Loucy (cell line): ENCODE results near the gene TM2D1.

Experiments used
- H2AFZ ChIP-seq: fragments of 200-600 bp; sonication (generic); 2 replicates; pipeline ENCODE4 v1.6.0; 2016; ENCODE audit warnings: antibody characterized with exemption, mild to moderate bottlenecking, low read length, moderate library complexity
- H3F3A ChIP-seq: fragments of 200-600 bp; 2 replicates; pipeline ENCODE4 v1.6.0; 2016; ENCODE audit warnings: antibody characterized with exemption, low read depth, mild to moderate bottlenecking
- H3K27me3 ChIP-seq: fragments of 200-600 bp; sonication (generic); 2 replicates; pipeline ENCODE4 v1.6.1; 2014; ENCODE audit warnings: low read length, mild to moderate bottlenecking; ENCODE audit not compliant: insufficient read depth, poor library complexity, severe bottlenecking
- H3K36me3 ChIP-seq: fragments of 200-600 bp; sonication (generic); 2 replicates; pipeline ENCODE4 v1.6.1; 2016; ENCODE audit warnings: low read length; ENCODE audit not compliant: insufficient read depth
- H3K4me1 ChIP-seq: fragments of 200-600 bp; sonication (generic); 2 replicates; pipeline ENCODE4 v1.5.1; 2014; ENCODE audit warnings: low read length, mild to moderate bottlenecking; ENCODE audit not compliant: insufficient read depth, poor library complexity, severe bottlenecking
- H3K4me2 ChIP-seq: fragments of 200-600 bp; sonication (generic); 2 replicates; pipeline ENCODE4 v1.6.0; 2014; ENCODE audit warnings: antibody characterized with exemption, low read length, low read depth, mild to moderate bottlenecking; ENCODE audit not compliant: poor library complexity, severe bottlenecking
- H3K4me3 ChIP-seq: fragments of 200-600 bp; sonication (generic); 2 replicates; pipeline ENCODE4 v1.5.1; 2014; ENCODE audit warnings: low read length, mild to moderate bottlenecking, mixed read lengths; ENCODE audit not compliant: poor library complexity, severe bottlenecking
- H3K79me2 ChIP-seq: fragments of 200-600 bp; sonication (generic); 2 replicates; pipeline ENCODE4 v1.6.1; 2014; ENCODE audit warnings: low read length; ENCODE audit not compliant: insufficient read depth
- H3K9ac ChIP-seq: fragments of 200-600 bp; sonication (generic); 2 replicates; pipeline ENCODE4 v1.6.0; 2014; ENCODE audit warnings: mild to moderate bottlenecking, low read depth, low read length, moderate library complexity; ENCODE audit not compliant: poor library complexity, severe bottlenecking
- H3K9me2 ChIP-seq: fragments of 200-600 bp; sonication (generic); replicated peaks from 2 replicates; pipeline ENCODE4 v1.6.1; 2016; ENCODE audit warnings: low read depth, low read length, mixed read lengths
- H3K9me3 ChIP-seq: fragments of 200-600 bp; sonication (generic); 2 replicates; pipeline ENCODE4 v1.6.1; 2014; ENCODE audit warnings: mild to moderate bottlenecking, antibody characterized with exemption, low read length, low read depth; ENCODE audit not compliant: insufficient read depth
- H4K20me1 ChIP-seq: fragments of 200-600 bp; sonication (generic); 2 replicates; pipeline ENCODE4 v1.6.0; 2014; ENCODE audit warnings: antibody characterized with exemption, low read length, mild to moderate bottlenecking; ENCODE audit not compliant: insufficient read depth, poor library complexity, severe bottlenecking
- EZH2phosphoT487 ChIP-seq: fragments of 200-600 bp; IDR thresholded peaks from 2 replicates; pipeline ENCODE4 v1.6.1; 2018; ENCODE audit warnings: antibody characterized with exemption, mild to moderate bottlenecking, moderate library complexity, borderline replicate concordance
- TF ChIP-seq, protein P1 (sequence below): fragments of 200-600 bp; sonication (generic); conservative IDR thresholded peaks from 2 replicates; pipeline ENCODE4 v1.5.1; 2014; ENCODE audit warnings: mild to moderate bottlenecking, antibody characterized with exemption, low read length

TM2D1 gene

GRCh38 chr1:61756773-61757172 lies 31.8 kb upstream of the TM2D1 start:
- no peak overlapping the region for H3K4me2 ChIP-seq
- no peaks in the 10 kb centered on the region for H3K79me2 ChIP-seq
- no peaks in the 10 kb centered on the region for H3K9me2 ChIP-seq

DNA sequence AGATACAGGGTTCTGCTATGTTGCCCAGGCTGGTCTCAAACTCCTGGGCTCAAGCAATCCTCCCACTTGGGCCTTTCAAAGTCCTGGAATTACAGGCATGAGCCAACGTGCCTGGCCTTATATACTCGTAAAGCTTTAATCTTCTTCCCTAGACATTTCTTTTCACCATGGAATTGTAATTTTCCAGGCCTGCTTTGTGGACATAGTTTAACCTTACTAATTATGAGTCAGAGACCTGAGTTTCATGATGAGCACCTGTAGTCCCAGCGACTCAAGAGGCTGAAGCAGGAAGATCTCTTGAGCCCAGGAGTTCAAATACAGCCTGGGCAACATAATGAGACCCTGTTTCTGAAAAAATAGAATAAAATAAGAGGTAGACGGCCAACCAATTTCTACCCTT lies 29.6 kb upstream of the TM2D1 start:
- no peaks in the 10 kb centered on the region for H3K9me2 ChIP-seq
- no peaks in the 10 kb centered on the region for H3K79me2 ChIP-seq
- no peaks in the 10 kb centered on the region for H3K27me3 ChIP-seq
- no peak overlapping the region for H3K9ac ChIP-seq
- no peak overlapping the region for H2AFZ ChIP-seq
- no peaks in the 10 kb centered on the region for H3K4me1 ChIP-seq
- no peaks in the 10 kb centered on the region for H3F3A ChIP-seq
- TF ChIP-seq, protein P1, sequence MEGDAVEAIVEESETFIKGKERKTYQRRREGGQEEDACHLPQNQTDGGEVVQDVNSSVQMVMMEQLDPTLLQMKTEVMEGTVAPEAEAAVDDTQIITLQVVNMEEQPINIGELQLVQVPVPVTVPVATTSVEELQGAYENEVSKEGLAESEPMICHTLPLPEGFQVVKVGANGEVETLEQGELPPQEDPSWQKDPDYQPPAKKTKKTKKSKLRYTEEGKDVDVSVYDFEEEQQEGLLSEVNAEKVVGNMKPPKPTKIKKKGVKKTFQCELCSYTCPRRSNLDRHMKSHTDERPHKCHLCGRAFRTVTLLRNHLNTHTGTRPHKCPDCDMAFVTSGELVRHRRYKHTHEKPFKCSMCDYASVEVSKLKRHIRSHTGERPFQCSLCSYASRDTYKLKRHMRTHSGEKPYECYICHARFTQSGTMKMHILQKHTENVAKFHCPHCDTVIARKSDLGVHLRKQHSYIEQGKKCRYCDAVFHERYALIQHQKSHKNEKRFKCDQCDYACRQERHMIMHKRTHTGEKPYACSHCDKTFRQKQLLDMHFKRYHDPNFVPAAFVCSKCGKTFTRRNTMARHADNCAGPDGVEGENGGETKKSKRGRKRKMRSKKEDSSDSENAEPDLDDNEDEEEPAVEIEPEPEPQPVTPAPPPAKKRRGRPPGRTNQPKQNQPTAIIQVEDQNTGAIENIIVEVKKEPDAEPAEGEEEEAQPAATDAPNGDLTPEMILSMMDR: no peak
- TF ChIP-seq EZH2phosphoT487: no peak
- no peaks in the 10 kb centered on the region for H3K9me3 ChIP-seq
- H3K4me2 ChIP-seq: no peak overlapping the region
- H3K4me3 ChIP-seq: no peak overlapping the region
- H3K36me3 ChIP-seq: no peaks in the 10 kb centered on the region
- H4K20me1 ChIP-seq: no peaks in the 10 kb centered on the region

More at GRCh38 chr1:61756773-61757172, 31.8 kb upstream of the TM2D1 start:
- H3K9me3 ChIP-seq: no peaks in the 10 kb centered on the region
- no peaks in the 10 kb centered on the region for H3K4me1 ChIP-seq
- H2AFZ ChIP-seq: no peak overlapping the region
- no peaks in the 10 kb centered on the region for H3K36me3 ChIP-seq
- H3K27me3 ChIP-seq: no peaks in the 10 kb centered on the region
- no peak for TF ChIP-seq EZH2phosphoT487
- TF ChIP-seq, protein P1: no peak
- no peaks in the 10 kb centered on the region for H4K20me1 ChIP-seq
- H3F3A ChIP-seq: no peaks in the 10 kb centered on the region
- no peak overlapping the region for H3K4me3 ChIP-seq
- no peak overlapping the region for H3K9ac ChIP-seq

DNA sequence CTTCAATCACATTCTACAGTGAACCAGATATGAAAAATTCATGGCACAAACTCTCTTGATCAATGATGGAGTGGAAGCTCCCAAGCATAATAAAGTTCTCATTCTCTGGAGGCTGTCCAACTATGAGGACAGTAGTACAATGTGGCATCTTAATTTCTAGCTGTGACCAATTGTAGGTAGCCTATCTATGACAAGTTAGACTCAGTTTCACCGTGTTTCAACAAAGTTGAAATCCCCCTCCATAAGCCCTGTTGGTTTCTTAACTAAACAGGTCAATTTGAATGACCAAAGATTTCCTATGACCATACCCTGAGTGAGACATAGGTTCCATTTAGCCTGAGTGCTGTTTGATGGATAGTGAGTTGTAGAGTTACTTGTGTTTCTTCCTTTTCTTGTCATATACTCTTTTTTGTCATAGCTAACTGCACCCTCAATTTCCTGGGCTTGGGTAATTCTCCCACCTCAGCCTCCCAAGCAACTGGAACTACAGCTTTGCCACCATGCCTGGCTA lies 29.1 kb upstream of the TM2D1 start:
- TF ChIP-seq, protein P1: no peak
- Histone ChIP-seq H4K20me1 (no peaks in the 10 kb centered on the region), H3K79me2 (no peaks in the 10 kb centered on the region)

More for the DNA sequence above, 29.1 kb upstream of the TM2D1 start:
- Histone ChIP-seq H3F3A (no peaks in the 10 kb centered on the region), H2AFZ (no peak overlapping the region), H3K27me3 (no peaks in the 10 kb centered on the region), H3K9me3 (no peaks in the 10 kb centered on the region), H3K9ac (no peak overlapping the region), H3K4me2 (no peak overlapping the region), H3K9me2 (no peaks in the 10 kb centered on the region), H3K36me3 (no peaks in the 10 kb centered on the region), H3K4me1 (no peaks in the 10 kb centered on the region), H3K4me3 (no peak overlapping the region)
